GM19043 (cell line): ENCODE data around the gene UCN3.
"Not testable (repeated sequence)": the region's sequence is repeated elsewhere in the genome, so short reads cannot be mapped to it uniquely, and the experiment has no call there.

Experiments
- ATAC-seq: cut with Tn5 transposase; IDR thresholded peaks from one replicate; pipeline ENCODE4 v1.9.1; 2021; ENCODE audit warnings: low read depth; ENCODE audit not compliant: unreplicated experiment

UCN3 gene

GRCh38 chr10:5364374-5364773 lies 392 bp upstream of the UCN3 start:
- ATAC-seq, result no peak

GRCh38 chr10:5365928-5366327 lies 1.2 kb downstream of the UCN3 start:
- no peak for ATAC-seq

DNA sequence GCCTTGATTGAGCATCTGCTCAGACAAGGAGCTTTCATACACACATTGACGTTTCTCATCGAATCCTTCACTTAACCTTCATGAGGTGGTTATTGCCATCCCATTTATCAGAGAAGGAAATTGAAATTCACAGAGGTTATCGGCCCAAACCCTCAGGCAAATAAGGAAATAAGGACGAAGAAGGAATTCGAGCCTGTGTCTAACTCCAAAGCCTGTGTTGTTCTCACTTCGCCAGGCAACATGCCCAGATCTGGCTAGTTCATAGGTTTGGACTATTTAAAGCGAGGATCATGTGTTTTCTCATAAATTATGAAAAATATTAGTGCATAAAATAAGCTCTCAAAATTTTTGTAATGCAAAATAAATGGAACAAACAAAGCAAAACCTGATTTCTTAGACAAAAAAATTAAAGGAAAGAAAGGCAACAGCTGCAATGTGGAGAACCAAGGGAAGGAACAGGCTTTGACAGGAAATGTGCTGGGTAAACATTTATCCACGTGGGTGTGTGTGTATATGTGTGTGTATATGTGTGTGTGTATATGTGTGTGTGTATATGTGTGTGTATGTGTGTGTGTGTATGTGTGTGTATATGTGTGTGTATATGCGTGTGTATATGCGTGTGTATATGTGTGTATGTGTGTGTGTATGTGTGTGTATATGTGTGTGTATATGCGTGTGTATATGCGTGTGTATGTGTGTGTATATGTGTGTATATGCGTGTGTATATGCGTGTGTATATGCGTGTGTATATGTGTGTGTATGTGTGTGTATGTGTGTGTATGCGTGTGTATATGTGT lies 4.8 kb downstream of the UCN3 start:
- ATAC-seq, result no peak

DNA sequence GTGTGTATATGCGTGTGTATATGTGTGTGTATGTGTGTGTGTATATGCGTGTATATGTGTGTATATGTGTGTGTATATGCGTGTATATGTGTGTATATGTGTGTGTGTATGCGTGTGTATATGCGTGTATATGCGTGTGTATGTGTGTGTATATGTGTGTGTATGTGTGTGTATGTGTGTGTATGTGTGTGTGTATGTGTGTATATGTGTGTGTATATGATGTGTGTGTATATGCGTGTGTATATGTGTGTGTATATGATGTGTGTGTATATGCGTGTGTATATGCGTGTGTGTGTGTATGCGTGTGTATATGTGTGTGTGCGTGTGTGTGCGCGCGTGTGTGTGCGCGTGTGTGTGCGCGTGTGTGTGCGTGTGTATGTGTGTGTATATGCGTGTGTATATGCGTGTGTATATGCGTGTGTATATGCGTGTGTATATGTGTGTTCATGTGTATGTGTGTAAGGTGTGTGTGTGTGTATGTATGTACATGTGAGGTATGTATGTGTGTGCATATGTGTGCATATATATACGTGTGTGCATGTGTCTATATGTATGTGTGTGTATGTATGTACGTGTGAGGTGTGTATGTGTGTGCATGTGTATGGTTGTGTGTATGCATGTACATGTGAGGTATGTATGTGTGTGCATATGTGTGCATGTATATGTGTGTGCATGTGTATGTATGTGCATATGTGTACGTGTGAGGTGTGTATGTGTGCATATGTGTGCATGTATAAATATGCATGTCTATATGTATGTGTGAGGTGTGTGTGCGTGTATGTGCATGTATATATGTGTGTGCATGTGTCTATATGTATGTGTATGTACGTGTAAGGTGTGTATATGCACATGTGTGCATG lies 6.0 kb downstream of the UCN3 start:
- no peak for ATAC-seq

GRCh38 chr10:5373307-5373706 lies 8.5 kb downstream of the UCN3 start:
- no peak for ATAC-seq

DNA sequence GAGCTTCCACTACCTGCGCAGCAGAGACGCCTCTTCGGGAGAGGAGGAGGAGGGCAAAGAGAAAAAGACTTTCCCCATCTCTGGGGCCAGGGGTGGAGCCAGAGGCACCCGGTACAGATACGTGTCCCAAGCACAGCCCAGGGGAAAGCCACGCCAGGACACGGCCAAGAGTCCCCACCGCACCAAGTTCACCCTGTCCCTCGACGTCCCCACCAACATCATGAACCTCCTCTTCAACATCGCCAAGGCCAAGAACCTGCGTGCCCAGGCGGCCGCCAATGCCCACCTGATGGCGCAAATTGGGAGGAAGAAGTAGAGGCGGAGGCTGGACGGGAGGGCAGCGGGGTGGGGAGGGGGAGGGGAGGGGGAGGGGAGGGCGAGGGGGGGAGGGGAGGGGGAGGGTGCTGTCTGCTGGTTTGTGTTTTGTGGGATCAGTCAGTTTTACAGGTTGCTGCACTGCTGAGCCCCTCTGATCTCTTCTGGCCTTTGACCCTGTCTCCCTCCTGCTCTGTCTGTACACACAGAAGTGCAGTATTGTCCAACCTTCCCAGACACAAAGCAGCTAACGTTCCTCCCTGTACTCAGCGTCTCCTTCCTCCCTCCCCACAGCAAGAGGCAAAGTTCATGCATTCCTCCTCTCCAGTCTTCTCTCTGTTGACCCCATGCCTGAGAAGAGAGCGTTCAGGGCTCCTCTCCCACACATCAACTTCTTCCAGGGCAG lies 9.3 kb downstream of the UCN3 start:
- no peak for ATAC-seq

DNA sequence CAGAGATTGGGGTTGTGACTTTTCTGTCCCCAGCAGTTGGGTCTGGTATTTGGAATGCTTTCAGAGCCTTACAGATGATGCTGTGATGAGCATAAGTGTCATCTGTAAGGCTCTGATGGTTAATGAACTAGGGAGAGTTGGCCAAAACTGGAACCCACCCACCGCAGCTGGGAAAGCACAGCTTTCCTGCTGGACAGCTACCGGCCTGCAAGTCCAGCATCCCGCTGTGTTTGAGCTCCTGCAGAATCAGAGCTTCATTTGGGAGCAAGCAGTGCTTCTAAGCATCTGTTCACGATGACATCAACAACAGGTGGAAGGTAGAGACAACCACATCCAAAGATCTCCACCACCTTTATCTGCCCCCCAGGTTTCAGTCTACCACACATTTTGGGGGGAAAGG lies 11.7 kb downstream of the UCN3 start:
- no peak for ATAC-seq

GRCh38 chr10:5379202-5379601 lies 14.4 kb downstream of the UCN3 start:
- ATAC-seq, result not testable (repeated sequence)

DNA sequence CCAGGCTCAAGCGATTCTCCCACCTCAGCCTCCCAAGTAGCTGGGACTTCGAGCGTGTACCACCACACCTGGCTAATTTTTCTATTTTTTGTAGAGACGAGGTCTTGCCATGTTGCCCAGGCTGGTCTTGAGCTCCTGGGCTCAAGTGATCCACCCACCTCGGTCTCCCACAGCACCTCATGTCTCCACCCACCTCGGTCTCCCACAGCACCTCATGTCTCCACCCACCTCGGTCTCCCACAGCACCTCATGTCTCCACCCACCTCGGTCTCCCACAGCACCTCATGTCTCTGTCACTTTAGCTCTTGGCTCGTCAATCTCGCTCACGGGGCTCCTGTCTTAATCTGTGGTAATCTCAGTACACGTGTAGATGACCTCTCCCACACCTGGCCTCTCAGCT lies 15.6 kb downstream of the UCN3 start:
- ATAC-seq, result not testable (repeated sequence)

DNA sequence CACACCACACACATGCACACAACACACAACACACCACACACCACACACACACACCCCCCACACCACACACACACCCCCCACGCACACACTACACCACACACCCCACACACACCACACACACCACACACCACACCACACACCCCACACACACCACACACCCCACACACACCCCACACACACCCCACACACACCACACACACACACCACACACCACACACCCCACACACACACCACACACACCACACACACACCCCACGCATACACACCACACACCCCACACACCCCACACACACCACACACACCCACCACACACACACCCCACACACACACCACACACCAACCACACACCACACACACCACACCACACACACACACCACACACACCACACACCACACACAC lies 16.4 kb downstream of the UCN3 start:
- ATAC-seq, result no peak

DNA sequence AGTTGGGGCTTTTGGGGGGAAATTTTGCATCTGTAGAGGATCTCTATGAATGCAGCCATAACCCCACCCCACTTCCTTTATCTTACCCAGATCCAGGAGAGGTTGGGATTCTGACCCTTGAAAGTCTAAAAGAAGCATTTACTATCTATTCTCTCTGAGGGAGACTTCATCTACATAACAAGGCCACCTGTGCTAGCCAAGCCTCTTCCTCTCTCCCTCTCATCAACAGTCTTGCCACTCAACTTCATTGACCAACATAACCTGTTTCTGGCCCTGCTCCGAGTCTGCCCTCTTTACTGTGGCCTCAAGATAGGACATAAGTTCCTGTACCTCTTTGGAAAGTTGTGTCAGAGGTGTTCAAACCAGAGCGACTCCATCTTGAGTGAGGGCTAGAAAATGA lies 20.5 kb downstream of the UCN3 start:
- ATAC-seq, result no peak

DNA sequence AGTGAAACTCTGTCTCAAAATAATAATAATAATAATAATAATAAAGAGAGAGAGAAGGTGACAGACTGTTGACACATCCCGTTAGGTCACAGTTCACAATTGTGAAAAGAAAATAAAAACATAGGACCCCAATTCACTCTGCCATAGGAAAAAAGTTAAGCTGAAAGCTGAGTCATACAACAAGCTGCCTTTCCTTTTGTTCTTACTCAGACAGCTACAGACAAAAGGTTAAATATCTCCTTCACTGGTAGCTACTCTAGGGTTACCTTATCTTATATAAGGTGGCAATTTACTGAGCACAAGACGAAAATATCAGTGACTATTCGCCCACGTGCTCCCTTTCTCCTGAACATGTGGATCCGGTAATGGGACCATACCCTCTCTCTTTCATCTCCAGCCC lies 22.4 kb downstream of the UCN3 start:
- no peak for ATAC-seq

DNA sequence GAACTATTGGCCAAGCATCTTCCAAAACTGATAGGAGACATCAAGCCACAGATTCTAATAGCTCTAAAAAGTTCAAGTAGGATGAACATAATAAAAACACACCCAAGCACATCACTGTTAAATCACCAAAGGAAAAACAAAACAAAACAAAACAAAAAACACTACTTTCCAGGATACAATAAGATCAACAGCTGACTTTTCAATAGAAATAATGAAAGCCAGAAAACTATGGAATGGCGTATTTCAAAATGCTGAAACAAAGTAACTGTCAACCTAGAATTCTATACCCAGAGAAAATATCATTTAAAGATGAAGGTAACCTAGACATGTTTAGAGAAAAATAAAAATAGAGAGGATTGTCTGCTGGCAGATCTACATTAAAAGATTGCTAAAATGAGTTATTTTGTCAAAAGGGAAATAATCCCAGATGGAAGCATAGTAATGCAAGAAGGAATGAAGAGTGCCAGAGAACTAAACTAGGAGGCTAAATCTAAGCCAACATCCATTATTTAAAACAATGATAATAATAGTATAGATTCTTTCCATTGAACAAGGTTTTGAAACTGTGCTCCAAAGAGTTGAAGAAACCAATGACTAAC lies 25.9 kb downstream of the UCN3 start:
- ATAC-seq, result no peak

- ATAC-seq, result no peak
These were observed 27.0 kb downstream of the UCN3 start for GRCh38 chr10:5391790-5392189.

- no peak for ATAC-seq
These were observed 28.8 kb downstream of the UCN3 start for GRCh38 chr10:5393529-5393928.

DNA sequence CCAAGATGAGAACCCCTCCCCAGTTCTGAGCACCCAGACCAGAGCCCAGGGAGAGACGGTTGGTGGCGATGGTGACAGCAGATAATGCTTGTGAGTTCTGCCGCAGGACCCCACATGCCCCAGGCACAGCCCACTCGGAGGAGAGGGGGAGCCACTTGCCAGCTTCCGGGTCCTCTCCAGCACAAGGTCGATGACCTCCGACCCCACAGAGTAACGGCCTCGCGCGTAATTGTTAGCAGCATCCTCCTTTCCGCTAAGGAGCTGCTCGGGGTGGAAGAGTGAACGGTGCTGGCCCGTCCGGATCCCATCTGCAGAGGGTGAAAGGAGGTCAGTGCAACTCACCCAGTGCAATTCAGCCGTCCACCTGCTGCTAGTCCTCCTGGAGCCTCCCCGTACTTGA lies 30.4 kb downstream of the UCN3 start:
- no peak for ATAC-seq

DNA sequence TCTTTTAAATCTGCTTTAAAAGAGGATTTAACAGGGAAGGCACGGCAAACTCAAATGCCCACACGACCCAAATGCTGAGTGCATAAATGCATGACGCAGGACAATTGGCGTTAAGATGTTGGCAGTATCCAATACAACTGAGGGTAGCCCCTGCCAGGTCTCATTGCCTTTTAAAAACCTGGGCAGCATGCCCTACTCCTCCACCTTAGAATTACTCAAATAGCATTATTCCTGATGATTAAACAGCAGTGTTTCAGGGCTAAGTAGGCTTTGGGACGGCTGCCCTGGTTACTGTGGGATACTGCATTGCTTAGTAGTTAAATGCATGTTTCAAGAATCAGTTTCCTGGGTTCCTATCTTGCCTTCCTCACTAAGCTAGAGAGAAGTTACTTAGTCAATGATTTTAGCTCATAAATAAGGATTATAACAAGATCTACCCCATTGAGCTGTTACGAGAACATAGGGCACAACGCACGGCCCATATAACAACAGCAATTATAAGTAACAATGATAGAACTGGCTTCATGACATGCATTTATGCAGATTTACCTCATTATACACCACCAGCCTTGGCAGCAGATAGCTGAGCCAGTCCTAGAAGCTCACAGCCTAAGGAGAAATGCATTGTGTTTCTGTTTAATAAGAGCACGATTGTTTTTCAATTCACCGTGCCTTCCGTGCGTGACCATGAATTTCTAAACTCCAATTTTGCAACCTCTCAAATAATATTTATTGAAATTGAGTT lies 32.0 kb downstream of the UCN3 start:
- no peak for ATAC-seq

DNA sequence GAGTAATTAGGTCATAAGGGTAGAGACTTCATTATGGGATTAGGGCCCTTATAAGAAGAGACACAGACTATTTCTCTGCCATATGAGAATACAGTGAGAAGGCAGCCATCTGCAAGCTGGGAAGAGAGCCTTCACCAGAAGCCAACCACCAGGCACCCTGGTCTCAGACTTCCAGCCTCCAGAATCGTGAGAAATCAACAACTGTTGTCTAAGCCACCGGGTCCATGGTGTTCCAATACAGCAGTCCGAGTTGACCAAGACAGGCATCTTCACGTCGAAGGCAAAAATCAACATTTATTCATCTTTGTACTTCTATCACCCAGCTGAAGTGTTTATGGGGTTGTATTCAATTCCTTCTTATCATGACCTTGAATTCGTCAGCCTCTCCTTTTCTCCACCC lies 34.6 kb downstream of the UCN3 start:
- no peak for ATAC-seq

DNA sequence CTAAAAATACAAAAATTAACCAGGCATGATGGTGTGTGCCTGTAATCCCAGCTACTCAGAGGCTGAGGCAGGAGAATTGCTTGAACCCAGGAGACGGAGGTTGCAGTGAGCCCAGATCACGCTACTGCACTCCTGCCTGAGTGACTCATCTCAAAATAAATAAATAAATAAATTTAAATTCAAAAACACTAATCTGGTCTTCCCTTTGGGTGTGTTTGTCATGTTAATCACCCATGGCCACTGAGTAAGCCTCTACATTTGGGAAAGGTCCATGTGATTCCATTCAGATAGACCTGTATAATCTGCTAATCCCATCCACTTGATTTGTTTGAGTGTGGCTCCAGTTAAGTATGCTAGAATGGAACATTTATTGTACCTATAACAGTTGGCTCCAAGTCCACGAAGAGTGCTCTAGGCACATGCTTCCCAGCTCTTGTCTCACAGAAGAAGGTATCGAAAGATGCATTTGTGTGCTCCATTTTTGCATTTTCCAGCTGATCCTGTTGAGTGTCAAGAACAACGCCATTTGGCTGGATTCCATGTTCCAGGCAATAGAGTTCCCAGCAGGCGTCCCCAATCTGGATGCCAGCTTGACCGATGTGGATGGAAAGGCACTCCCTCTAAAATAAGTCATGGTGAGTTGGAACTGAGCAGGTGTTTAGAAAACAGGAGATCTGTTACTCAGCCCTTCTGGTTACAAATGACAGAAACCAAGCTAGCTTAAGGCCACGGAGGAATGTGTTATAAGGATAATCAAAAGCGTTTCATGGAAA lies 35.9 kb downstream of the UCN3 start:
- no peak for ATAC-seq
